WTC11 (cell line): ENCODE results near the gene GHR.

Source experiments
- ATF1 ChIP-seq: sonication (generic); formaldehyde crosslinking; IDR thresholded peaks from 2 replicates; pipeline ENCODE4 v1.8.1; 2023; ENCODE audit warnings: mild to moderate bottlenecking, moderate library complexity, missing genetic modification reagents
- CBFB ChIP-seq: sonication (generic); formaldehyde crosslinking; IDR thresholded peaks from 2 replicates; pipeline ENCODE4 v1.8.1; 2022; ENCODE audit warnings: mild to moderate bottlenecking, low read depth, missing genetic modification reagents
- OVOL2 ChIP-seq: fragments of 250-450 bp; sonication (Bioruptor Pico); IDR thresholded peaks from 2 replicates; pipeline ENCODE4 v1.9.0; 2021; ENCODE audit warnings: mild to moderate bottlenecking, borderline replicate concordance
- SMAD3 ChIP-seq: sonication (generic); formaldehyde crosslinking; IDR thresholded peaks from 2 replicates; pipeline ENCODE4 v1.8.0; 2022; ENCODE audit warnings: missing genetic modification reagents, mild to moderate bottlenecking, borderline replicate concordance
- TF ChIP-seq, protein P1 (sequence below): fragments of 200-600 bp; IDR thresholded peaks from 2 replicates; pipeline ENCODE4 v1.8.0; 2022; ENCODE audit warnings: antibody characterized with exemption
- TF ChIP-seq, protein P2 (sequence below): sonication (generic); formaldehyde crosslinking; IDR thresholded peaks from 2 replicates; pipeline ENCODE4 v1.8.0; 2022; ENCODE audit warnings: missing genetic modification reagents
- TF ChIP-seq, protein P3 (sequence below): sonication (generic); formaldehyde crosslinking; IDR thresholded peaks from 2 replicates; pipeline ENCODE4 v1.8.0; 2022; ENCODE audit warnings: mild to moderate bottlenecking, missing genetic modification reagents
- TF ChIP-seq, protein P4 (sequence below): sonication (generic); formaldehyde crosslinking; IDR thresholded peaks from 2 replicates; pipeline ENCODE4 v1.8.0; 2023; ENCODE audit warnings: missing genetic modification reagents

DNA sequence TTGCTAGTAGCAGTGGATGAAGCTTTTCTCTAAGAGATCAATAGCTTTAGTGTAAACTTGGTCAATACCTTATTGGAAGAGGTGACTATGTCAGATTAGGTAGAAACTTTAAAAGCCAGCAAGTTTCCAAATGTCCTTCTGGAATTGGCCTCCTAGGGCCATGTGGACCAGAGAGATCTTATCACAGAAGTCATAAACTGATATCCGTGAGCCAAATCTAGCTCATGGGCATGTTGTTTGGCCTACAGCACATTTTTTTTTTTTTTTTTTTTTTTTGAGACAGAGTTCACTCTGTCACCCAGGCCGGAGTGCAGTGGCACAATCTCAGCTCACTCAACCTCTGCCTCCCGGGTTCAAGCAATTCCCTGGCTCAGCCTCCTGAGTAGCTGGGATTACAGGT is 175.9 kb downstream of the GHR start:
- TF ChIP-seq, protein P1, sequence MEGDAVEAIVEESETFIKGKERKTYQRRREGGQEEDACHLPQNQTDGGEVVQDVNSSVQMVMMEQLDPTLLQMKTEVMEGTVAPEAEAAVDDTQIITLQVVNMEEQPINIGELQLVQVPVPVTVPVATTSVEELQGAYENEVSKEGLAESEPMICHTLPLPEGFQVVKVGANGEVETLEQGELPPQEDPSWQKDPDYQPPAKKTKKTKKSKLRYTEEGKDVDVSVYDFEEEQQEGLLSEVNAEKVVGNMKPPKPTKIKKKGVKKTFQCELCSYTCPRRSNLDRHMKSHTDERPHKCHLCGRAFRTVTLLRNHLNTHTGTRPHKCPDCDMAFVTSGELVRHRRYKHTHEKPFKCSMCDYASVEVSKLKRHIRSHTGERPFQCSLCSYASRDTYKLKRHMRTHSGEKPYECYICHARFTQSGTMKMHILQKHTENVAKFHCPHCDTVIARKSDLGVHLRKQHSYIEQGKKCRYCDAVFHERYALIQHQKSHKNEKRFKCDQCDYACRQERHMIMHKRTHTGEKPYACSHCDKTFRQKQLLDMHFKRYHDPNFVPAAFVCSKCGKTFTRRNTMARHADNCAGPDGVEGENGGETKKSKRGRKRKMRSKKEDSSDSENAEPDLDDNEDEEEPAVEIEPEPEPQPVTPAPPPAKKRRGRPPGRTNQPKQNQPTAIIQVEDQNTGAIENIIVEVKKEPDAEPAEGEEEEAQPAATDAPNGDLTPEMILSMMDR: no peak
- TF ChIP-seq, protein P2, sequence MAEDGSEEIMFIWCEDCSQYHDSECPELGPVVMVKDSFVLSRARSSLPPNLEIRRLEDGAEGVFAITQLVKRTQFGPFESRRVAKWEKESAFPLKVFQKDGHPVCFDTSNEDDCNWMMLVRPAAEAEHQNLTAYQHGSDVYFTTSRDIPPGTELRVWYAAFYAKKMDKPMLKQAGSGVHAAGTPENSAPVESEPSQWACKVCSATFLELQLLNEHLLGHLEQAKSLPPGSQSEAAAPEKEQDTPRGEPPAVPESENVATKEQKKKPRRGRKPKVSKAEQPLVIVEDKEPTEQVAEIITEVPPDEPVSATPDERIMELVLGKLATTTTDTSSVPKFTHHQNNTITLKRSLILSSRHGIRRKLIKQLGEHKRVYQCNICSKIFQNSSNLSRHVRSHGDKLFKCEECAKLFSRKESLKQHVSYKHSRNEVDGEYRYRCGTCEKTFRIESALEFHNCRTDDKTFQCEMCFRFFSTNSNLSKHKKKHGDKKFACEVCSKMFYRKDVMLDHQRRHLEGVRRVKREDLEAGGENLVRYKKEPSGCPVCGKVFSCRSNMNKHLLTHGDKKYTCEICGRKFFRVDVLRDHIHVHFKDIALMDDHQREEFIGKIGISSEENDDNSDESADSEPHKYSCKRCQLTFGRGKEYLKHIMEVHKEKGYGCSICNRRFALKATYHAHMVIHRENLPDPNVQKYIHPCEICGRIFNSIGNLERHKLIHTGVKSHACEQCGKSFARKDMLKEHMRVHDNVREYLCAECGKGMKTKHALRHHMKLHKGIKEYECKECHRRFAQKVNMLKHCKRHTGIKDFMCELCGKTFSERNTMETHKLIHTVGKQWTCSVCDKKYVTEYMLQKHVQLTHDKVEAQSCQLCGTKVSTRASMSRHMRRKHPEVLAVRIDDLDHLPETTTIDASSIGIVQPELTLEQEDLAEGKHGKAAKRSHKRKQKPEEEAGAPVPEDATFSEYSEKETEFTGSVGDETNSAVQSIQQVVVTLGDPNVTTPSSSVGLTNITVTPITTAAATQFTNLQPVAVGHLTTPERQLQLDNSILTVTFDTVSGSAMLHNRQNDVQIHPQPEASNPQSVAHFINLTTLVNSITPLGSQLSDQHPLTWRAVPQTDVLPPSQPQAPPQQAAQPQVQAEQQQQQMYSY (CRISPR knock-in tag): no peak
- TF ChIP-seq, protein P3, sequence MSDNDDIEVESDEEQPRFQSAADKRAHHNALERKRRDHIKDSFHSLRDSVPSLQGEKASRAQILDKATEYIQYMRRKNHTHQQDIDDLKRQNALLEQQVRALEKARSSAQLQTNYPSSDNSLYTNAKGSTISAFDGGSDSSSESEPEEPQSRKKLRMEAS (CRISPR knock-in tag): no peak
- TF ChIP-seq, protein P4, sequence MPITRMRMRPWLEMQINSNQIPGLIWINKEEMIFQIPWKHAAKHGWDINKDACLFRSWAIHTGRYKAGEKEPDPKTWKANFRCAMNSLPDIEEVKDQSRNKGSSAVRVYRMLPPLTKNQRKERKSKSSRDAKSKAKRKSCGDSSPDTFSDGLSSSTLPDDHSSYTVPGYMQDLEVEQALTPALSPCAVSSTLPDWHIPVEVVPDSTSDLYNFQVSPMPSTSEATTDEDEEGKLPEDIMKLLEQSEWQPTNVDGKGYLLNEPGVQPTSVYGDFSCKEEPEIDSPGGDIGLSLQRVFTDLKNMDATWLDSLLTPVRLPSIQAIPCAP (CRISPR knock-in tag): no peak
- TF ChIP-seq OVOL2 (CRISPR knock-in tag) (no peak), SMAD3 (no peak), ATF1 (no peak), CBFB (CRISPR knock-in tag) (no peak)
